A549 treated with CpdA at 1 μM for 4 hours (cell line): ENCODE data around the gene PI4K2A. TPM values are rescaled to one million over a fixed set of nuclear protein-coding genes. Genes with fewer than 3 reads are reported as not detected.

ENCODE experiments used
- total RNA-seq: library from RNA; stranded (reverse); fragments of 200-300 nt; extraction: Qiagen RNA extraction; gene quantifications from 5 replicates; pipeline ENCODE4 v1.2.3, GENCODE V29; 2022; ENCODE audit warnings: low read depth

PI4K2A gene
- 25.8 to 31.9 TPM (median 30.9 TPM) in 5 replicates for total RNA-seq

GRCh38 chr10:97640174-97640867 is at the start of gene PI4K2A:
TSS of gene PI4K2A (plus strand) at chr10:97640671. CDS start at chr10:97640743, 72 bp downstream.

GRCh38 chr10:97632949-97633884 is 7.3 kb upstream of the PI4K2A start, which contains the start of gene MORN4:
TSS of gene MORN4 (minus strand) at chr10:97633500. CDS start at chr10:97619653, 13,847 bp downstream.

GRCh38 chr10:97686962-97687784 is 46.7 kb downstream of the PI4K2A start, which contains the start of gene AVPI1:
TSS of gene AVPI1 (minus strand) at chr10:97687241. CDS start at chr10:97679905, 7,336 bp downstream.

GRCh38 chr10:97713339-97713825 is 72.9 kb downstream of the PI4K2A start, which contains the start of gene MARVELD1:
TSS of gene MARVELD1 (plus strand) at chr10:97713730. CDS start at chr10:97713877, 147 bp downstream.

Other genes with a start within 250 kb of the PI4K2A start
- gene RRP12, start 239.3 kb upstream of the PI4K2A start, total RNA-seq, result 54.6 to 69.6 TPM (median 63.0 TPM) in 5 replicates
- 576 to 660 TPM (median 632 TPM) in 5 replicates for gene PGAM1, start 214.5 kb upstream of the PI4K2A start, total RNA-seq
- 49.4 to 60.0 TPM (median 57.8 TPM) in 5 replicates for gene EXOSC1, start 194.7 kb upstream of the PI4K2A start, total RNA-seq
- 40.5 to 54.5 TPM (median 52.8 TPM) in 5 replicates for gene ZDHHC16, start 194.5 kb upstream of the PI4K2A start, total RNA-seq
- 43.9 to 50.0 TPM (median 45.7 TPM) in 5 replicates for gene MMS19, start 142.2 kb upstream of the PI4K2A start, total RNA-seq
- 12.0 to 19.6 TPM (median 19.1 TPM) in 5 replicates for gene UBTD1, start 141.7 kb upstream of the PI4K2A start, total RNA-seq
- gene ANKRD2, start 67.9 kb upstream of the PI4K2A start, total RNA-seq, result 2.5 to 4.8 TPM (median 4.0 TPM) in 5 replicates
- gene HOGA1, start 56.3 kb upstream of the PI4K2A start, total RNA-seq, result 0.81 to 2.0 TPM (median 1.3 TPM) in 5 replicates
- gene C10orf62, start 51.0 kb upstream of the PI4K2A start, total RNA-seq, result 0.12 TPM in 1 of 5 replicates, not detected in the others
- gene MORN4, start 7.2 kb upstream of the PI4K2A start, total RNA-seq, result 3.7 to 9.1 TPM (median 7.8 TPM) in 5 replicates
- gene AVPI1, start 46.6 kb downstream of the PI4K2A start, total RNA-seq, result 62.7 to 115 TPM (median 89.2 TPM) in 5 replicates
- gene MARVELD1, start 73.1 kb downstream of the PI4K2A start, total RNA-seq, result 34.9 to 44.0 TPM (median 37.7 TPM) in 5 replicates
- 20.9 to 25.1 TPM (median 23.4 TPM) in 5 replicates for gene ZFYVE27, start 96.5 kb downstream of the PI4K2A start, total RNA-seq
- gene SFRP5, start 131.3 kb downstream of the PI4K2A start, total RNA-seq, result 1.2 to 3.0 TPM (median 2.4 TPM) in 5 replicates
- gene GOLGA7B, start 209.2 kb downstream of the PI4K2A start, total RNA-seq, result 3.6 to 6.0 TPM (median 4.7 TPM) in 5 replicates